ENCODE measurements around the gene PHACTR1.

PHACTR1 gene

GRCh38 chr6:13296536-13296997, 580.0 kb downstream of the PHACTR1 start:
- no peaks in the 10 kb centered on the region for H4K20me1 ChIP-seq (ENCODE audit: insufficient read depth, low read length)
- no peak overlapping the region for H3K4me2 ChIP-seq (ENCODE audit: low read length)
- no peaks in the 10 kb centered on the region for H3K27me3 ChIP-seq (ENCODE audit: insufficient read depth, low read length)
- H3K9me2 ChIP-seq (ENCODE audit: low read depth, low read length) = no peaks in the 10 kb centered on the region
- H3K36me3 ChIP-seq (ENCODE audit: insufficient read depth, low read length) = peaks cover 7% of the 10 kb centered on the region; the same call in 1 of the 2 replicates
- H3K27ac ChIP-seq (ENCODE audit: low read depth, low read length, poor library complexity, severe bottlenecking) = no peak overlapping the region
- no peak for TF ChIP-seq EZH2 (IDR thresholded peaks at IDR 0.05; ENCODE audit: borderline replicate concordance, low read length)
- no peak; the same call in 1 of the 2 replicates for TF ChIP-seq CTCF (IDR thresholded peaks at IDR 0.05; ENCODE audit: low read length)
- peaks cover 15% of the 10 kb centered on the region for H3K4me1 ChIP-seq (ENCODE audit: insufficient read depth, low read length, severe bottlenecking)
- no peaks in the 10 kb centered on the region for H3K79me2 ChIP-seq (ENCODE audit: insufficient read depth, low read length)
- H3K9me3 ChIP-seq (ENCODE audit: low read length) = no peaks in the 10 kb centered on the region
- H2AFZ ChIP-seq (ENCODE audit: low read length) = no peak overlapping the region
- no peak overlapping the region for H3K9ac ChIP-seq (ENCODE audit: low read length)
- no peaks in the 10 kb centered on the region for H3F3A ChIP-seq (ENCODE audit: insufficient read depth, low read length)
- H3K4me3 ChIP-seq (ENCODE audit: low read depth, low read length, poor library complexity, severe bottlenecking) = no peak overlapping the region

- Histone ChIP-seq H3K9me3 (ENCODE audit: low read length) (no peaks in the 10 kb centered on the region), H3K9me2 (ENCODE audit: low read depth, low read length) (no peaks in the 10 kb centered on the region), H3K27ac (ENCODE audit: low read depth, low read length, poor library complexity, severe bottlenecking) (no peak overlapping the region), H3K4me3 (ENCODE audit: low read depth, low read length, poor library complexity, severe bottlenecking) (no peak overlapping the region), H2AFZ (ENCODE audit: low read length) (no peak overlapping the region), H3K79me2 (ENCODE audit: insufficient read depth, low read length) (no peaks in the 10 kb centered on the region), H3K36me3 (ENCODE audit: insufficient read depth, low read length) (peaks cover 9% of the 10 kb centered on the region; the same call in 1 of the 2 replicates), H3K27me3 (ENCODE audit: insufficient read depth, low read length) (no peaks in the 10 kb centered on the region), H4K20me1 (ENCODE audit: insufficient read depth, low read length) (no peaks in the 10 kb centered on the region), H3F3A (ENCODE audit: insufficient read depth, low read length) (no peaks in the 10 kb centered on the region), H3K4me1 (ENCODE audit: insufficient read depth, low read length, severe bottlenecking) (peaks cover 15% of the 10 kb centered on the region), H3K4me2 (ENCODE audit: low read length) (no peak overlapping the region), H3K9ac (ENCODE audit: low read length) (no peak overlapping the region)
- no peak for TF ChIP-seq EZH2 (IDR thresholded peaks at IDR 0.05; ENCODE audit: borderline replicate concordance, low read length)
- TF ChIP-seq CTCF (IDR thresholded peaks at IDR 0.05; ENCODE audit: low read length) = no peak
These were observed 580.8 kb downstream of the PHACTR1 start for GRCh38 chr6:13297391-13297790.

GRCh38 chr6:13298446-13298845, 581.9 kb downstream of the PHACTR1 start:
- Histone ChIP-seq H3K4me2 (ENCODE audit: low read length) (no peak overlapping the region), H3K27me3 (ENCODE audit: insufficient read depth, low read length) (no peaks in the 10 kb centered on the region), H3K9me2 (ENCODE audit: low read depth, low read length) (no peaks in the 10 kb centered on the region), H3K79me2 (ENCODE audit: insufficient read depth, low read length) (no peaks in the 10 kb centered on the region), H3K4me3 (ENCODE audit: low read depth, low read length, poor library complexity, severe bottlenecking) (no peak overlapping the region), H2AFZ (ENCODE audit: low read length) (no peak overlapping the region), H4K20me1 (ENCODE audit: insufficient read depth, low read length) (no peaks in the 10 kb centered on the region), H3K36me3 (ENCODE audit: insufficient read depth, low read length) (peaks cover 18% of the 10 kb centered on the region), H3K9me3 (ENCODE audit: low read length) (no peaks in the 10 kb centered on the region), H3K27ac (ENCODE audit: low read depth, low read length, poor library complexity, severe bottlenecking) (no peak overlapping the region), H3K4me1 (ENCODE audit: insufficient read depth, low read length, severe bottlenecking) (peaks cover 20% of the 10 kb centered on the region), H3K9ac (ENCODE audit: low read length) (no peak overlapping the region), H3F3A (ENCODE audit: insufficient read depth, low read length) (no peaks in the 10 kb centered on the region)
- TF ChIP-seq CTCF (IDR thresholded peaks at IDR 0.05; ENCODE audit: low read length) (no peak), EZH2 (IDR thresholded peaks at IDR 0.05; ENCODE audit: borderline replicate concordance, low read length) (no peak)

All from OCI-LY1 (cell line).